Hippocampal formation (tissue), 2 donors: ENCODE measurements around the gene SLC9A7.
A peak's percentile ranks its signal among the peaks of the same experiment; 100 is the strongest.

ENCODE experiments used
- DNase-seq, 2 donors: peaks; one replicate each; lab custom pipeline; 2025; lab: John Stamatoyannopoulos, UW

Gene SLC9A7

DNA sequence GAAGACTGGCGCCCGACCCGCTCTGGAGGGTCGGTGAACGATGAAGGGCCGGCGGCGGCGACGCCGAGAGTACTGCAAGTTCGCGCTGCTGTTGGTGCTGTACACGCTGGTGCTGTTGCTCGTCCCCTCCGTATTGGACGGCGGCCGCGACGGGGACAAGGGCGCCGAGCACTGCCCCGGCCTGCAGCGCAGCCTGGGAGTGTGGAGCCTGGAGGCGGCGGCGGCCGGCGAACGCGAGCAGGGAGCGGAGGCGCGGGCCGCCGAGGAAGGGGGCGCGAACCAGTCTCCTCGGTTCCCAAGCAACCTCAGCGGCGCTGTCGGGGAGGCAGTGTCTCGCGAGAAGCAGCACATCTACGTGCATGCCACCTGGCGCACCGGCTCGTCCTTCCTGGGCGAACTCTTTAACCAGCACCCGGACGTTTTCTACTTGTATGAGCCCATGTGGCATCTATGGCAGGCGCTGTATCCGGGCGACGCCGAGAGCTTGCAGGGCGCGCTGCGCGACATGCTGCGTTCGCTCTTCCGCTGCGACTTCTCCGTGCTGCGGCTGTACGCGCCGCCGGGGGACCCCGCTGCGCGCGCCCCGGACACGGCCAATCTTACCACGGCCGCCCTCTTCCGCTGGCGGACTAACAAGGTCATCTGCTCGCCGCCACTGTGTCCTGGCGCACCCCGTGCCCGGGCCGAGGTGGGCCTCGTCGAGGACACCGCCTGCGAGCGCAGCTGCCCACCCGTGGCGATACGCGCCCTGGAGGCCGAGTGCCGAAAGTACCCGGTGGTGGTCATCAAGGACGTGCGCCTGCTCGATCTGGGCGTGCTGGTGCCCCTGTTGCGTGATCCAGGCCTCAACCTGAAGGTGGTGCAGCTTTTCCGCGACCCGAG, 184.8 kb downstream of the SLC9A7 start:
- DNase-seq = no peak

DNA sequence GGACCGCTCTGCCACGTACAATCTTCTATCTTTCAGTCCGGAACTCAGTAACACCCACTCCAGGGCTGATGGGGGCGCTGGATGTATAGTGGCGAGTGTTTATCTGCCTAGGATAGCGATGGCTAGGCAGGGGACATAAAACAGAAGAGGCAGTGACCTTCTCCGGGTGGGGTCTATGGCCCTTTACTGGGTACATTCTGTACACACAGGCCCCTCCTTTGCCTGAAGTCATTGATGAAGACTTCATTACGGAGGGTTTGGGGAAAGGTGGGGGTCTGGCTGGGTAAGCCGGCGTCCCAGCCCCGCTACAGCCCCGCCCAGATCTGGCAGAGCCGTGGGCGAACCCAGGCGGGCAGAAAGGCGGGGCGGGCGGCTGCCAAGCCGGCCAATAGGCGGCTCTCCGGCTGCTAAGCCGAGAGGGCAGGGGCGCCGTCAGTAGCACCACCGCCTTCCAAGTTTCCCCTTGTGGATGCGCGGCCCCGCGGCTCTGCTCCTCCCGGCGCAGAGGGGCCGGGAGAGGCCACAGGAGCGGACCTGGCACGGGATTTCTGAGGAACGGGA, 185.5 kb downstream of the SLC9A7 start, which contains the start of gene CHST7:
TSS of gene CHST7 (plus strand) at position 435 of the 561 bp plus-strand sequence. CDS start 167 bp downstream, outside the sequence.
- peak; percentile 15 to 37 for DNase-seq

DNA sequence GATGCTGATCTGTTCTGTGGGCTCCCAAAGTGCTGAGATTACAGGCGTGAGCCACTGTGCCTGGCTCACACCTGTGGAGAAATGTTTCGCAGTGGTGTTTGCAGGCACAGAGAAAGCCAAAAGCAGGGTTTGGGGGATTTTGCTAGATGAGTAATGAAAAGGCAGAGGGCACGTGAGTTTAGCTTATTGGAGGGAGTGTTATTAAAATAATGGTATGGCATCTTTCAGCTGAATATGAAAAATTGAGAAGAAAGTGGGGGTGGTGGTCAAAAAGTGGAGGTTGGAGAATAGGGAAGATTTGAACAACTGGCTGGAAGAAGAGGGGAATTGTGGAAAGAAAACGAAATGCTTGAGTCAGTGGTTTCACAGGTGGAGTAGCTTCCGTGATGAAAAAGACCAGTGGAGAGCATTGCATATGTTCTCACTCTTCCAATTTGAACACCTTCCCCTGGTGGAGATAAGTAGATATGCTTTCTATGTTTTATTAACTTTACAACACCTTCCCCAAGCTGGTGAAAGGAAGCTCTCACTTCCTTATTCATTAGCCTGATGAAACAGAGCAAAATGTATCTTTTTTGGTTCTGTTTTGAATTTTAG, 186.5 kb downstream of the SLC9A7 start:
- DNase-seq = no peak

- DNase-seq = no peak
Measured at GRCh38 chrX:46571423-46572339, 187.2 kb downstream of the SLC9A7 start.

GRCh38 chrX:46569621-46570020, 189.3 kb downstream of the SLC9A7 start:
- DNase-seq = no peak

- no peak for DNase-seq
Measured at GRCh38 chrX:46567388-46567787, 191.5 kb downstream of the SLC9A7 start.

GRCh38 chrX:46561824-46562657, 196.9 kb downstream of the SLC9A7 start:
- DNase-seq = no peak

DNA sequence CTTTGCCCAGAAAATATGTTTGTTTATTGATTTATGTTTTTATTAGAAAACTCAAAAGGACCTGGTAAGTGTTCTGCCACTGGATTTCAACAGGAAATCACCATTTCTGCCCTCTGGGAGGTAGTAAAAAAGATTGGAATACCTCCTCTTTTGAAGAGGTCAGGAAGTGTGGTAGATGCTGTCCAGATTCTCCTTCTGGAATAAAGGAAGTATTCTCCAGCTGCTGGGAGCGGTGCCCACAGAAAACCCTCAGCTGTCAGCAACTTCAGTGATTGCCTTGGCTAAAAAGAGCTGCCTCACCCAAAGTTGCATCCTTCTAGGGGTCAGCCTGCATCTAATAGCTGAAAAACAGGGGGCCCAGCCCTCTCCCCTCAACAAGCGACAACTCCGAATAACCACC, 199.9 kb downstream of the SLC9A7 start:
- no peak for DNase-seq

GRCh38 chrX:46554942-46555341, 204.0 kb downstream of the SLC9A7 start:
- DNase-seq = no peak

- no peak for DNase-seq
Measured at GRCh38 chrX:46553935-46554334, 205.0 kb downstream of the SLC9A7 start.

GRCh38 chrX:46551494-46552128, 207.3 kb downstream of the SLC9A7 start:
- no peak for DNase-seq

DNA sequence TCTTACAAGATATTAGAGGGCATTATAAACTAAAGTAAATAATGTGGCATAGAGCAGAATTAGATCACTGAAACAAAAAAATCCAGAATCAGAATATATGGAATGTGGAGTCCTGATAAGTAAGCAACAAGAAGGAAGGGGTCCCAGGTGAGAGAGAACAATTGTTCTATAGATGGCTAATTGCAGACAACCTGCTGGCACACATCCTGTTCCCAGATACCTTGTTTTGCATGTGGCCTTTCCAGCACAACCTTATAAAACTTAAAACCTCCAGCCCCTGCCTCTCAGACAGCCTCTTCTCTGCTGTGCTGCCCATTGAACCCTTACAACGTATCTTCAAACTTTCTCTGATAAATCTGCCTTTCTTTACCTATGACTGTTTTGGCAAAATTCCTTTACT, 209.0 kb downstream of the SLC9A7 start:
- no peak for DNase-seq
